NCI-H1048 (cell line): ENCODE data around the gene EGR1.
A peak's percentile ranks its signal among the peaks of the same experiment; 100 is the strongest.

Experiments used
- DNase-seq: peaks from one replicate; lab custom pipeline; 2025; lab: John Stamatoyannopoulos, UW

EGR1 gene

DNA sequence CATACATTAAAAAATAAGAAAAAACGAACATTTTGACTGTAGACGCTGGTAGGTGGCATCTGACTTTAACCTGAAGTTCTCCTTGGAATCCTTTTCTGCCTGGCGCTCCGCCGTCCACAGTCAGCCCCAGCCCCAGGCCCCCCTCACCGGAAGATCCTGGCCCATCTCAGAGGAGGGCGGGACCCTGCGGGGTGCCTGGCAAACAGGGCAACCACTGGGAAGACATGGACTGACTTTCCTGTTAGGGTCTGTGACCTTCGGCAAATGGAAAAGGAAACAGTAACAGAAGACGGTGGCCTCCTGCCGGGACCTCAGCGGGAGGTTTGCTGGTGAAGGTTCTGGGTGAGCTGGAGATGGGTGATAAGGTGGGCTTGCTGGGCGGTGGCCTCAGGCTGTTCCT, 11.7 kb upstream of the EGR1 start:
- no peak for DNase-seq

DNA sequence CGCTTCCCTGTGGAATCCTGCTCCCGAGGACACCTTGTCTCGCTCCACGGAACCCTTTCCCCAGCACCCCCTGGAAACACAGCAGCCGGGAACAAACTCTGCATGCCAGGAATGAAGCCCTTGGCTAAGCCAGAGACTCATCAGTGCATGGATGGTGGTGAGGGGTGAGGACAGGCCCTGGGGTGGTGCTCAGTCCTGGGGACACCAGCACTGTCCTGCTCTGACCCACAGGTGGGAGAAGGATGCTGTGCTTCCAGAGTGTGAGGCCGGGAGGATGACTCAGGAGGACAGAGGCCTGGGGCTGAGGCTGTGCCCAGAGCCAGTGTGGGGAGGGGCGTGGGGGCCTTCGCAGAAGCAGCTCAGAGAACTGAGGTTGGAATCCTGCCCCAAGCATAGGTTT, 11.2 kb upstream of the EGR1 start:
- no peak for DNase-seq

DNA sequence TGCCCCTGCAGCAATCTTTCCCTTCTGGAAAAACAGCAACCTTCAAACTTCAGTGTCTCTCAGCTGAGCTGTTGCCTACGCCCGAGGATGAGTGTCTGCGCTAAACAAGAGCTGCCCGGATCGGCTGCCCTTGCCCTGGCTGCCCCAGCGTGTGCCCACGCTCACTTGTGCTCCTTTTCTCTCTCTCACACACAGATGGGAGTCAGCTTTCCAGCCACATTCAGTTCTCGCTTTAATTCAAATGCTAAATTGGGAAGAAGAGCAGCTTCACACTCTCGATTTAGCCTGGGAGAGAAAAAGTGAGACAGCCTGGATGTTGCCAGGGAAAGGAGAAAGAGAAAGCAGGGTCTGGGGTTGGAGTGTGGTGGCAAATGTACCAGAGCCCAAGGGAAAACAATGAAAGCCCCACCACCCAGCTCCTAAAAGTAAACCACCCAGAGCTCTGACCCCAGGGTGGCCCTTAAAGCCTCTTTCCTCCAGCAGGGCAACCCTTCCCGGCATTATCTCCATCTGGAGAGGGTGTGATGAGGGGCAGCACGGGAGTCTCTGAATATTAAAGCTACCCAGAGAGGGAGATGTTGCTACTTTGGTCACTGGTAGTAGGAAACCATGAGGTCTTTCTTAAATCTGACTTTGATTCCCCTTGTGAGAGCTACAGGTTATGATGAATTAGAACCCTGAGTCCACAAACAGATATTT, 9.9 kb upstream of the EGR1 start:
- DNase-seq, result no peak

DNA sequence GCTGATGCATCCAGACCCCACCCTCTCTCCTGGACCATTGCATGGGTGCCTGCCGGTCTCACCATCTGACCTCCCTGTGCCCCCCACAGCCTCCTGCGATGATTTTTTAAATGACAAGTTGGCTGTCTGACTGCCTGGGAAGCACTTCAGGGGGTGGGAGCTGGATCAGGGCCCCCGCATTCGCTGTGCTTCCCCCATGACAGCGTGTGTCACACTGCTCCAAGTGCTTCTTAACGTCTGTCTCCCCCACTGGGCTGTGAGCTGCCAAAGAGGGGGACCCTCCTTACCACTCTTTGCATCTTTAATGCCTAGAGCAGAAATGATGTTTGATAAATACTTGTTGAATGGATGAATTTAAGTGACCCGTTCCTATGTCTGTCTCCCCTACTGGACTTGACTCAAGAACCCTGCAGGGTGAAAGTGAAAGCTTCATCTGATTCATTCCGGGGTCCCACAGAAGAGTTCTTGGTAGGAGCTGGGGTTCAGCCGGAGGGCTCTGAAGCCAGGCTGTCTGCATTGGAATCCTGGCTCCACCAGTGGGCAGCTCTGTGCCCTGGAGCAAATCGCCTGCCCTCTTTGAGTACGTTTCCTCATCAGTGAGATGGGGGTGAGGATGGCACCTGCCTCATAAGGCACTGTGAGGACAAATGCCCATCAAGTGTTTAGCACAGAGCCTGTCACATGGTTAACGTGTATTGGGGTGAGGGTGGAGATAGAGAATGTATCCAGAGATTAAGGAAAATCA, 7.6 kb upstream of the EGR1 start:
- DNase-seq, result no peak

DNA sequence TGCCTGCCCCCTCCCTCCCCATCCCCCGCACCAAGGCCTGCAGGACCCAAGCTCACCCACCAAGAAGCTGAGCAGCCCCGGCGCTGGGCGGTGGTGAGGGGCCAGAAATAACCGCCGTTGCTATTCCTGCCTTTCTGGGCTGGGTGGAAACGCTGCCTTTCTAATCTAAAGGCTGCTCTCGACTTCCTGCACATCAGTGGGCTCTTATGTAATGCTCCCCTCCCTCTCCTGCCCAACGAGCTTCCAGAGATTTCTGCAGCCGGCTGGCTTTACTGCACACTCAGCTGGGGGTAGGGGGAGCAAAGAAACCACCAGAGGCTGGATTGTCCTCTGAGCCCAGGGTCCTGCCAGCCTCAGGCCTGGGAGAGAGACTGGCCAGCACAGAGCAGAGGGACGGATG, 6.9 kb upstream of the EGR1 start:
- no peak for DNase-seq

DNA sequence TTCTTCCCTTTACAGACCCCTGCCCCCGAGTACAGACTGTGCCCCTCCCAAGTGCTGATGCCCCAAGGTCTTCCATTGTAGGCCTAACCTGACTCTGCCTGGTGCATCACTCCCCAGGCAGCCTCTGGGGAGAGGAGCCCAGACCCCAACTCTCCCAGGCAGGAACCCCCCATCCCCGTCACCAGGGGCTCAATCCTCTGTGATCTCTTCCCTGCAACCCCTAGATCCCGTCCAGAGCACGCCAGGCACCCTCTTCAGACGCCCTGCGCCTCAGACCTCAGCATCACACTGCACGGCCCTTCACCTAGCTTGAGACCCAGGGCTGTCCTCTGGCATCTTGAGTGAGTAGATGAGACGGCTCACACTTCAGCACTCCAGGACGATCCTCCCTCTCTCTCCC, 6.4 kb upstream of the EGR1 start:
- no peak for DNase-seq

DNA sequence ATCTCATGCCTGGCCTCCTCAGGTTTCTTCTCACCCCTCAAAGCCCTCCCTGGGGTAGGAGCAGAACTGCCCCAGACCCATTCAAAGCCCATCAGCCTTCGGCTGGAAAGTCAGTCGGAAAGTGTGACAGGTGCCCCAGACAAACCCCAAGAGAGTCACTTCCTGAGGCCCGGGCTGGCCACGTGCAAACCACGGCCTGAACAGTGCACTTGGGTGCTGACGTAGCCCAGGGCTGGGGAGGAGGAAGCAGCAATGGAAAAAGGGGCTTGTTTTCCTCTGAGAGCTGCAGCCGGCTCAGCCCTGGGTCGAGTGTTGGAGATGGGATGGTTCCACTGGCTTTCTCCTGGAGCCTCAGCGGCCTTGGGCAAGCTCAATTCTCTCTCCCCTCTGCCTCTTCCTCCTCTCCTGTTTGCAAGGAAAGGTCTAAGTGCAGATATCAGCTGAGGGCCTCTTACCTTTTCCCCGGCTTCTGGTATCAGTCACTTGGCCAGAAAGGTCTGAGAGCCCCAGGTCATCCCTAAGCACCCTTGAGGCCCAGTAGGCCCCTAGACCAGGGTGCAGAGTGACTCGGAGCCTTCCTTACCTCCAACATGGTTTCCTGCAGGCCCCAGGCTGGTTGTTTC, 5.9 kb upstream of the EGR1 start:
- no peak for DNase-seq

DNA sequence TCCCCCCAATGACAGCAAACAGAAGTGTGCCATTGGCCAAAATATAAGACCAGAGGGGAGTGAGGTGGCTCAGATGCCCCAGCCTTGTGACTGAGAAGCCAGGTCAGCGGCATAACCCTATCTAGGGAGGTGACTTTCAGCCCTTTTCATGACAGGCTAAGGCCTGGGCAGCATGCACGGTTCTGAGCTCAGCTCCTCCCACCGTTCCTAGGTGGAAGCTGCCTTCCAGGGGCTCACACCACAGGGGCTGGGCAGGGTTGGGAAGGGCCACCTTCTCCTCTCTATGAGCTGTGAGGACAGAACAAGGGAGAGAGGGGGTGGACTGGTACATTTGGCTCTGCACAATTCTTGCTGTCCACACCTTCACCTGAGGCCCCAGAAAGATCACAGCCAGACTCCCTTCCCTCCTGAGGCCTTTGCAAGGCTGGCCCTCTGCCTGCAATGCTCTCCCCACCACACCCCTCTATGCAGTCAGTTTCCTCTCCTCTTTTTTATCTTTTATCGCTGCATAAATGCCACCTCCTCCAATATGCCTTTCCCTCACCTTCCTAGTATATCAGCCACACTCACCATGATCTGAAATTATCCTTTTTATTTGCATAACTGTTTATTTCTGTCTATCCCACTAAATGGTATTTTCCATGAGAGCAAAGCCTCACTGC, 5.1 kb upstream of the EGR1 start:
- no peak for DNase-seq

DNA sequence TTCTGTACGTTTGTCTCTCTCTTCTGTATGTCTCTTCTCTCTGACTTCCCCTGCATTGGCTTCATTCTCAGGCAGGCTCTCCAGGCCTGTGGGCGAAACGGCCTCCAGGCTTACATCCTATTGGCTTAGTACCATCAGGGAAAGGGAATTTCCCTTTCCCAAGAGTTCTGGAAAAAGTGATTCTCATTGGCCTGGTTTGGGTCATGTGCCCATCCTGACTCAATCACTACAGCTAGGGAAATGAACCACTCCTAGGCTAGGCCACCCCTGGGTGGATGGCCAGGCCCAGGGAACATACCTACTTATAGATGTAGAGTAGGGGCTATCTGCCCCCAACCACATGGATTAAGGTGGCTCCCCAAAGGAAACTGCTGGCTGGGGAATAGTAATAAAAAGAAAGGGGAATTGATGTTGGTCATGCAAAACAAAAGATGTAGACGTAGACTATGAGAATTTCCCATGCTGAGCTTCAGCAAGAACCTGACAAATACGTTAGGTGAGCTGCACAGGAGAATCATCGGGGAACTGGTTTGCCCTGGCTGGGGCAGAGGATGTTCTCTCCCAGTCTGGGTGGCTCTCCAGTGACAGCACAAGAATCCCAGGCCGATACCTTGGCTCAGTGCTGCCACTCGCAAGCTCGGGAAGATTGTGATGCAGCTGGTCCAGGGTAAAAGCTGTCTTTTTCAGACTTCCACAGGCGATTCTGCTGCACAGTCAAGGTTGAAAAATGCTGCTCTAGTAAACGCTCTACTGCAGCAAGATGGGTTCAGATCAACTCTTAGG, 3.7 kb upstream of the EGR1 start:
- no peak for DNase-seq

DNA sequence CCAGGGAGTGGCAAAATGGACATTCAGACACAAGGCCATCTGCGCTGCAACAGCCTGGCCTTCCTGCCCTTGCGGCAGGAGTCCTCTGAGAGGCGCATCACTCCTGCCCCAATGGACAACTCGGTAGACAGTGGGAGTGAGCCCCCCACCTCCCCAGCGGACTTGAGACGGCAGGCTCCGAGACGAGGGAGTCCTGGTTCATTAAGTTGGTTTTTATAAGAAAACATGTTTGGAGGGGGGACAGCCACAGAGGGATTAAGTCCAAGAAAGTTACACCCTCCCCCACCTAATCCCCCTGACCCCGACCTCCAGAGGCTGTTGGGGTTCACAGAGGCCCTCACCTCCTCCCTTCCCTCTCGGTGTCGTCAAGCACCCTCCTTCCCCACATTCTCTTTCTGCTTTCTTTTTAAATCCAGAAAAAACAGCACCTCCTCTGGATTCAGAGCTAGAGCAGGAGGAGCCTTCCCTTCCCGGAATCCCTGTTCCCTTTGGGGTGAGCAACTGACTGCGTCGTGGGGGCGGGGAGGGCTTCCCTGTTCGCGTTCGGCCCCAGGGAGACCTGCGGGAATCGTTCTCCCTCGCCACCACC, 1.8 kb upstream of the EGR1 start:
- no peak for DNase-seq

DNA sequence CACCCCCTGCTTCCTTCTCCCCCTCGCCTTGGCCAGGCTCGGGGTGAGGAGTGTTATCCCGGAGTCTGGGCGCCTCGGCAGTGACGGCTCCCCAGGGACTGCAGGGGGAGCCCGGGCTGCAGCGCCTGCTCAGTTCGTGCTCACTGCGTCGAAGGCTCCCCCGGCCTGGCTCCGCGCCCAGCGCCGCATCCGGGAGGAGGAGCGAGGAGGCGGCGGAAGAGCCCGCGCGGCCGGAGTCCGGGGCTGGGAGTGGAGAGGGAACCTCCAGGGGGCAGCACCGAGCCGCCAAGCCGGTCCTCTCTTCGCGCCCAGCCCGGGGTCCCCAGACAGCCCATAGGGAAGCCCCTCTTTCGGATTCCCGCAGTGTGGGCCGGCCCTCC, 1.3 kb upstream of the EGR1 start:
- DNase-seq, result peak; percentile 81

DNA sequence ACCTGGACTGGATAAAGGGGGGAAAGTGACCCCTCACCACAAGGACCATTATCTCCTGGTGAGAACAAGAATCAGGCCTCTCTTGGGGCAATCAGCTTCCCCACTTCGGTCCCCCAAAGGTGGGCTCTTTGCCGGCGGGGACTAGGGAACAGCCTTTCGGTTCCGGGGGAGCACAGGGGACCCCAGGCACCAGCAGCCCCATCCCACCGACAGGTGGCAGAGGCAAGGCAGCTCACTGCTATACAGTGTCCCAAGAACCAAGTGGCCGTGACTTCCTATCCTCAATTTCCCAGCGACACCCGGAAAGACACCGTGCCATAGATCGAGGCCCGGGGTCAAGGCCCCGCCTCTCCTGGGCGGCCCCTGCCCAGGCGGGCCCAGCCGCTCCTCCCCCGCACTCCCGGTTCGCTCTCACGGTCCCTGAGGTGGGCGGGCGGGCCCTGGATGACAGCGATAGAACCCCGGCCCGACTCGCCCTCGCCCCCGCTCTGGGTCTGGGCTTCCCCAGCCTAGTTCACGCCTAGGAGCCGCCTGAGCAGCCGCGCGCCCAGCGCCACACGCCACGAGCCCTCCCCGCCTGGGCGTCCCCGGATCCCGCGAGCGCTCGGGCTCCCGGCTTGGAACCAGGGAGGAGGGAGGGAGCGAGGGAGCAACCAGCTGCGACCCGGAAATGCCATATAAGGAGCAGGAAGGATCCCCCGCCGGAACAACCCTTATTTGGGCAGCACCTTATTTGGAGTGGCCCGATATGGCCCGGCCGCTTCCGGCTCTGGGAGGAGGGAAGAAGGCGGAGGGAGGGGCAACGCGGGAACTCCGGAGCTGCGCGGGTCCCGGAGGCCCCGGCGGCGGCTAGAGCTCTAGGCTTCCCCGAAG, 655 bp upstream of the EGR1 start:
- DNase-seq, result peak; percentile 96

DNA sequence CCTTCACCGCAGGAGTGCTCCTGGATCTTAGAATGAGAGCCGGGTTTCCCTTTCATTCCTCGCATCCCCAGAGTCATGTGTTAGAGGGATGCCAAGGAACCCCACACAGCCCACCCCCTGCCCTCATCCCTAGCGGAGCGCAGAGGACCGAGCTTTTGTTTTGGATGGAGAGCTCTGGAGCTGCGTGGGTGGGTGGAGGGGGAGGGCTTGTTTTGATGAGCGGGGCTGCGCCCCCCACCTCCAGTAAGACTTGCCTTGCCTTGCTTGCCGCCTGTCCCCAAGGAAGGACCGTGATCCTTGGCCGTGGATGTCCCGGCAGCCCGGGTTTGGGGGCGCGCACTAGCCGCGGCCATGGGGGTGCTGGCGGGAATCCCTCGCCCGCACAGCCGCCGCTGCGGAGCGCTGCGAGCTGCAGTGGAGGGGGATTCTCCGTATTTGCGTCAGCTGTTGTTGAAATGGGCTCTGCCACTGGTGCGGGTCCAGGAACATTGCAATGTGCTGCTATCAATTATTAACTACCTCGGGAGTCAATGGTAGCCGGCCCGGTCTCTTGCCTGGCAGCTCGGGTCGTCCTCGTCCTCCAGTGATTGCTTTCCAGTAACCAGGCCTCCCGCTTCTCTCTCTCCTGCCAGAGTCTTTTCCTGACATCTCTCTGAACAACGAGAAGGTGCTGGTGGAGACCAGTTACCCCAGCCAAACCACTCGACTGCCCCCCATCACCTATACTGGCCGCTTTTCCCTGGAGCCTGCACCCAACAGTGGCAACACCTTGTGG, 1.0 kb downstream of the EGR1 start:
- no peak for DNase-seq

DNA sequence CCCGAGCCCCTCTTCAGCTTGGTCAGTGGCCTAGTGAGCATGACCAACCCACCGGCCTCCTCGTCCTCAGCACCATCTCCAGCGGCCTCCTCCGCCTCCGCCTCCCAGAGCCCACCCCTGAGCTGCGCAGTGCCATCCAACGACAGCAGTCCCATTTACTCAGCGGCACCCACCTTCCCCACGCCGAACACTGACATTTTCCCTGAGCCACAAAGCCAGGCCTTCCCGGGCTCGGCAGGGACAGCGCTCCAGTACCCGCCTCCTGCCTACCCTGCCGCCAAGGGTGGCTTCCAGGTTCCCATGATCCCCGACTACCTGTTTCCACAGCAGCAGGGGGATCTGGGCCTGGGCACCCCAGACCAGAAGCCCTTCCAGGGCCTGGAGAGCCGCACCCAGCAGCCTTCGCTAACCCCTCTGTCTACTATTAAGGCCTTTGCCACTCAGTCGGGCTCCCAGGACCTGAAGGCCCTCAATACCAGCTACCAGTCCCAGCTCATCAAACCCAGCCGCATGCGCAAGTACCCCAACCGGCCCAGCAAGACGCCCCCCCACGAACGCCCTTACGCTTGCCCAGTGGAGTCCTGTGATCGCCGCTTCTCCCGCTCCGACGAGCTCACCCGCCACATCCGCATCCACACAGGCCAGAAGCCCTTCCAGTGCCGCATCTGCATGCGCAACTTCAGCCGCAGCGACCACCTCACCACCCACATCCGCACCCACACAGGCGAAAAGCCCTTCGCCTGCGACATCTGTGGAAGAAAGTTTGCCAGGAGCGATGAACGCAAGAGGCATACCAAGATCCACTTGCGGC, 1.8 kb downstream of the EGR1 start:
- no peak for DNase-seq

DNA sequence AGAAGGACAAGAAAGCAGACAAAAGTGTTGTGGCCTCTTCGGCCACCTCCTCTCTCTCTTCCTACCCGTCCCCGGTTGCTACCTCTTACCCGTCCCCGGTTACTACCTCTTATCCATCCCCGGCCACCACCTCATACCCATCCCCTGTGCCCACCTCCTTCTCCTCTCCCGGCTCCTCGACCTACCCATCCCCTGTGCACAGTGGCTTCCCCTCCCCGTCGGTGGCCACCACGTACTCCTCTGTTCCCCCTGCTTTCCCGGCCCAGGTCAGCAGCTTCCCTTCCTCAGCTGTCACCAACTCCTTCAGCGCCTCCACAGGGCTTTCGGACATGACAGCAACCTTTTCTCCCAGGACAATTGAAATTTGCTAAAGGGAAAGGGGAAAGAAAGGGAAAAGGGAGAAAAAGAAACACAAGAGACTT, 2.4 kb downstream of the EGR1 start:
- DNase-seq, result no peak

DNA sequence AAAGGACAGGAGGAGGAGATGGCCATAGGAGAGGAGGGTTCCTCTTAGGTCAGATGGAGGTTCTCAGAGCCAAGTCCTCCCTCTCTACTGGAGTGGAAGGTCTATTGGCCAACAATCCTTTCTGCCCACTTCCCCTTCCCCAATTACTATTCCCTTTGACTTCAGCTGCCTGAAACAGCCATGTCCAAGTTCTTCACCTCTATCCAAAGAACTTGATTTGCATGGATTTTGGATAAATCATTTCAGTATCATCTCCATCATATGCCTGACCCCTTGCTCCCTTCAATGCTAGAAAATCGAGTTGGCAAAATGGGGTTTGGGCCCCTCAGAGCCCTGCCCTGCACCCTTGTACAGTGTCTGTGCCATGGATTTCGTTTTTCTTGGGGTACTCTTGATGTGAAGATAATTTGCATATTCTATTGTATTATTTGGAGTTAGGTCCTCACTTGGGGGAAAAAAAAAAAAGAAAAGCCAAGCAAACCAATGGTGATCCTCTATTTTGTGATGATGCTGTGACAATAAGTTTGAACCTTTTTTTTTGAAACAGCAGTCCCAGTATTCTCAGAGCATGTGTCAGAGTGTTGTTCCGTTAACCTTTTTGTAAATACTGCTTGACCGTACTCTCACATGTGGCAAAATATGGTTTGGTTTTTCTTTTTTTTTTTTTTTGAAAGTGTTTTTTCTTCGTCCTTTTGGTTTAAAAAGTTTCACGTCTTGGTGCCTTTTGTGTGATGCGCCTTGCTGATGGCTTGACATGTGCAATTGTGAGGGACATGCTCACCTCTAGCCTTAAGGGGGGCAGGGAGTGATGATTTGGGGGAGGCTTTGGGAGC, 3.1 kb downstream of the EGR1 start:
- no peak for DNase-seq

DNA sequence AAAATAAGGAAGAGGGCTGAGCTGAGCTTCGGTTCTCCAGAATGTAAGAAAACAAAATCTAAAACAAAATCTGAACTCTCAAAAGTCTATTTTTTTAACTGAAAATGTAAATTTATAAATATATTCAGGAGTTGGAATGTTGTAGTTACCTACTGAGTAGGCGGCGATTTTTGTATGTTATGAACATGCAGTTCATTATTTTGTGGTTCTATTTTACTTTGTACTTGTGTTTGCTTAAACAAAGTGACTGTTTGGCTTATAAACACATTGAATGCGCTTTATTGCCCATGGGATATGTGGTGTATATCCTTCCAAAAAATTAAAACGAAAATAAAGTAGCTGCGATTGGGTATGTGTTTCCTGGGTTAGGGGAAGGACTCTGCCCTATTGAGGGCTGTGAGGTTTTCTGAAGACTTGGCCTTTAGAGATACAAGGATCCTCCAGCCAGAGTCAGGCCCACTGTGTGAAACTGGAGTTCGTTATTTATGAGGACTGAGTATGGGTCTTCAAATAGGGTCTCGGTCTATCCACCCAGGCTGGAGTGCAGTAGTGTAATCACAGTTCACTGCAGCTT, 3.8 kb downstream of the EGR1 start:
- no peak for DNase-seq
